Progenitor cell of endocrine pancreas (in vitro differentiated cells): ENCODE results near the gene ADD3. TPM values are rescaled to one million over a fixed set of nuclear protein-coding genes. Genes with fewer than 3 reads are reported as not detected.

Source experiments
- DNase-seq: peaks from one replicate; pipeline ENCODE4 v3.0.0; 2021; ENCODE audit warnings: low spot score; ENCODE audit not compliant: unreplicated experiment
- H3K27ac Mint-ChIP-seq: 2 replicates; pipeline ENCODE4 v1.8.0; 2021; ENCODE audit warnings: mild to moderate bottlenecking, moderate library complexity, mixed read lengths
- H3K27me3 Mint-ChIP-seq: 2 replicates; pipeline ENCODE4 v1.8.0; 2021; ENCODE audit warnings: mixed read lengths
- H3K36me3 Mint-ChIP-seq: 2 replicates; pipeline ENCODE4 v1.8.0; 2022; ENCODE audit warnings: mixed read lengths; ENCODE audit not compliant: insufficient read depth
- H3K4me1 Mint-ChIP-seq: 2 replicates; pipeline ENCODE4 v1.8.0; 2021; ENCODE audit warnings: low read depth, mixed read lengths
- H3K4me3 Mint-ChIP-seq: 2 replicates; pipeline ENCODE4 v1.8.0; 2021; ENCODE audit warnings: low read depth, mild to moderate bottlenecking, moderate library complexity, mixed read lengths
- H3K9me3 Mint-ChIP-seq: 2 replicates; pipeline ENCODE4 v1.8.0; 2021; ENCODE audit warnings: low read depth, mixed read lengths
- CTCF ChIP-seq: fragments of 200-600 bp; sonication (generic); IDR thresholded peaks from one replicate; pipeline ENCODE4 v1.5.0; 2021; ENCODE audit warnings: antibody characterized with exemption, mild to moderate bottlenecking; ENCODE audit not compliant: unreplicated experiment
- long read RNA-seq: library from polyadenylated mRNA; unstranded; transcript quantifications from one replicate; pipeline ENCODE4 v2.0.0, GENCODE V29; 2020
- total RNA-seq: library from RNA; stranded (reverse); gene quantifications from 2 replicates; pipeline ENCODE4 v1.2.1, GENCODE V29; 2021

Gene ADD3
- total RNA-seq, result 111 and 117 TPM in 2 replicates
- long read RNA-seq, full-length matches to known transcripts, result 160 of 320 reads
- long read RNA-seq, partial matches to known transcripts, result 90 of 320 reads
- long read RNA-seq, other reads (novel, unspliced or antisense), result 70 of 320 reads

GRCh38 chr10:110007701-110008517 is at the start of gene ADD3:
TSS of gene ADD3 (plus strand) at chr10:110007984. CDS start at chr10:110100654, 92,670 bp downstream.
- H3K36me3 Mint-ChIP-seq, result no peaks in the 10 kb centered on the region
- no peak within 1 kb of the TSS for H3K4me3 Mint-ChIP-seq
- H3K4me1 Mint-ChIP-seq, result peaks cover 47% of the 10 kb centered on the region
- peak within 1 kb of the TSS; percentile 91 for H3K27ac Mint-ChIP-seq
- no peaks in the 10 kb centered on the region for H3K27me3 Mint-ChIP-seq
- H3K9me3 Mint-ChIP-seq, result no peaks in the 10 kb centered on the region
- no peak for TF ChIP-seq CTCF
- DNase-seq, result peak; percentile 96

- H3K27ac Mint-ChIP-seq, result no peak overlapping the region
- no peak overlapping the region for H3K4me3 Mint-ChIP-seq
- no peak for TF ChIP-seq CTCF
- DNase-seq, result no peak
- peaks cover 27% of the 10 kb centered on the region for H3K4me1 Mint-ChIP-seq
- no peaks in the 10 kb centered on the region for H3K9me3 Mint-ChIP-seq
- H3K36me3 Mint-ChIP-seq, result peaks cover 1% of the 10 kb centered on the region
- H3K27me3 Mint-ChIP-seq, result peaks cover 15% of the 10 kb centered on the region
Observed at GRCh38 chr10:109958059-109958458, 49.7 kb upstream of the ADD3 start.

- no peak for TF ChIP-seq CTCF
- Mint-ChIP-seq H3K9me3 (no peaks in the 10 kb centered on the region), H3K36me3 (no peaks in the 10 kb centered on the region)
Observed at GRCh38 chr10:109959259-109960145, 48.3 kb upstream of the ADD3 start.

GRCh38 chr10:109960682-109961081 is 47.1 kb upstream of the ADD3 start:
- H3K4me3 Mint-ChIP-seq, result no peak overlapping the region

More at GRCh38 chr10:109959259-109960145, 48.3 kb upstream of the ADD3 start:
- Mint-ChIP-seq H3K4me1 (peaks cover 37% of the 10 kb centered on the region), H3K27me3 (peaks cover 14% of the 10 kb centered on the region), H3K4me3 (no peak overlapping the region), H3K27ac (no peak overlapping the region)
- no peak for DNase-seq

More at GRCh38 chr10:109960682-109961081, 47.1 kb upstream of the ADD3 start:
- Mint-ChIP-seq H3K4me1 (peaks cover 45% of the 10 kb centered on the region), H3K27me3 (peaks cover 14% of the 10 kb centered on the region), H3K27ac (no peak overlapping the region), H3K9me3 (no peaks in the 10 kb centered on the region), H3K36me3 (no peaks in the 10 kb centered on the region)
- DNase-seq, result no peak
- TF ChIP-seq CTCF, result no peak
